Activated gamma-delta T cell treated with anti-CD3 and anti-CD28 coated beads, Interleukin-2, amount 50 U/mL, for 16 hours (primary cell): ENCODE data around the gene RFC1.
"Not testable (repeated sequence)": the region's sequence is repeated elsewhere in the genome, so short reads cannot be mapped to it uniquely, and the experiment has no call there.

ENCODE experiments used
- DNase-seq: peaks from one replicate; pipeline ENCODE4 v3.0.0-alpha.2; 2020; ENCODE audit warnings: low read depth

Gene RFC1

DNA sequence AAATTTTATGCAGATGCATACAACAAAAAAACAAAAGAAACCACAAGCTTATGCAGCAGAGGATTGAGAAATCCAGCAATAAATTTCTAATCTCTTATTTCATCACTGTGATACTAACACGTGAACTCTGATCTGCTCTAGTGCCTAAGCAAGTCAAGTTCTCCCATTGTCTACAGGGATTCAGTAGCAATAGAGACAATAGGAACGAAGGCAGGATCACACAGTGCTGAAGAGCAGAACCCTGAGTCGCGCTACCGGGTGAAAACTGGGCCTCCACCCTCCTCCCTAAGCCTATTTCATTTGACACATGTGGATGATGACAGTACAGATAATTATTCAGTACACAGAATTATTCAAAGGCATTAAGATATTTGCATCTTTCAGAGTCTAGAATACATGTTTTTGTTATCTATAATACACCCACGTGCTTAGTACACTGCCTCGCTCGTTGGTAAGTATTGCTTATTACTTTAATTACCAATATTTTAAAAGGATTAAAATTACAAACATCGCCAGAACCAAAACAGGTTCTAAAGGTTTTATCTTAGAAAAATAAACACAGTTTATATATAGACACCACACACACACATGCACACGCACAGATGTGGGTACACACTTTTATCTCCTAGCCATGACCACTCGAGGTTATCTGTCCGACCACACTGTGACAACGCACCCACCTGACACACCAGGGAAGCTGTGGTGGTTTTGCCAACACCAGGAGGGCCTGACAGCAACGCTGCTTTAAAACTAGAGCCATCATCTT lies 60.1 kb downstream of the RFC1 start:
- no peak for DNase-seq

DNA sequence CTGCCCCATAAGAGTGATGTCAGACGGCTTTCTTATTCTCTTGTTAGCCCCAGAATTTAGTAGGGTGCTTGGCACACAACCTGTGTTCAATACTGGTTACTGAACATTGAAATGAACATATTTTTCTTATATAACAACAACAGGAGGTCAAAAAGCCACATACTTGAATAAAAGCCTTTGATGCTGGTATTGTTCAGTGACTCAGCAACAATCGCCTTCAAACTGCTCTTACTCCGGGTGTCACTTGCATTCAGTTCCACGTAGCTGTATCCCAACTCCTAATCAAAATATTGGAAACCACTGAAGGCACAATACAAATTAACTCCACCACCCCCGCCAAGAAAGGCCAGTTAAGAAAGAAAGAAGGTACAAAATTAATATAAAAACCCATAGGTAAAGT lies 61.5 kb downstream of the RFC1 start:
- DNase-seq = no peak

DNA sequence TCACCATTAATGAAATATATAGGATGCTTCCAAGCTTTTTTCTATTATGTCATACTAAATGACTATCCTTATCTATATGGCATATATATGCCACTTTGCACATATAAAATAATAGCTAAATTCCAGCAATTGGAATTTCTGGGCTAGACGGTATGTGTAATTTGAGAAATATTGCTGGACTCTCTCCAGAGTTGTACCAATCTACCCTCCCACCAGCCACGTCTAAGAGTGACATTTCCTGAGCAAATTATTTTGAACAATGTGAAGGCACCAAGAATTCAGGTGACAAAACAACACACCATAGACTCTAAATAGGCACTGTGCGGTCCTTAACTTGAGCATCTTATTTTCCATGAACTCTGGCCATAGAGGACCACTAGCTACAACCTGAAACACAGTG lies 62.3 kb downstream of the RFC1 start:
- DNase-seq = no peak

DNA sequence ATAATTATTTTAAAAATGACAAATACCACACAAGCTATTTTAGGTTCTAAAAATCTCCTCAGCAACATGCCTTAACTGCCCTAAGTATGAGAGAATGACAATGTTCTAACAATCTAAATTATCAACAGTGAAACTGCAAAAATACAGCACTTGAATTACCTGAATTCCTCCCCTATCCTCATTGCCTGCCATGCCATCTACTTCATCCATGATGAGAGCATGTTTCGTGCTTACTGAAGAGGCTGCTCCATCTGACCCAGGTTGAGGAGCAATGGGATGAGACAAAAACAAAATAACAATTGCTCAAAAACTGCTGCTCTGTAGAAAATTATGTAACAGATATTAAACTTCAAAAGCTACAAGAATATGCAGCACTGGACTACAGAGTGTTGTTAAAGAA lies 63.3 kb downstream of the RFC1 start:
- no peak for DNase-seq

DNA sequence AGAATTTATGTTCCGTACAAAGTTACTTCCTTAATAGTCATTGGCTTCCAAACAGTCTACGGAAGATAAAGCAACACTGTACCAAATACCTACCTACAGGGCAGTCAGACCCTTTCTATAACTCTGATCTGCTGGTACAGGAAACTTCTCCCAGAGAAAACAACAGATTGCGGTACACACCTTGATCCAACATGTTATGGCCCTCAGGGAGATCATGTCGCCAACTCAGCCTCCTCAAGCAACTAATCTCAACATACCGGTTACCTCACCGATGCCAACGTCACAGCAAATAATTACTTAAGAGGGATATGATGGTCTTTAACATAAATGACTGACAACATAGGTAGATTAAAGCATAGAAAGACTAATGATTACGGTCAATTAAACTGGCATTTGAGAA lies 70.4 kb downstream of the RFC1 start:
- DNase-seq = no peak

DNA sequence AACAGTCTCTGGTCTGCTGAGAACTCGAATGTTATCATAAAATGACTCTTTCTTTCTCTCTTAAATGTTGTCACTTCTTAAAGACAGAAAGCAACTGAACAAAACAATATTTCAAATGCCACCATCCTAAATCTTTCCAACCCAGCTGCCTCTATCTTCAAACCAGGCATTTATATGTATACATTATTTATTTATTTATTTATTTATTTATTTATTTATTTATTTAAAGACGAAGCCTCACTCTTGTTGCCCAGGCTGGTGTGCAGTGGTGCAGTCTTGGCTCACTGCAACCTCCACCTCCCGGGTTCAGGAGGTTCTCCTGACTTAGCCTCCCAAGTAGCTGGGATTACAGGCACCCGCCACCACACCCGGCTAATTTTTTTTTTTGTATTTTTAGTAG lies 73.7 kb downstream of the RFC1 start:
- DNase-seq = not testable (repeated sequence)

DNA sequence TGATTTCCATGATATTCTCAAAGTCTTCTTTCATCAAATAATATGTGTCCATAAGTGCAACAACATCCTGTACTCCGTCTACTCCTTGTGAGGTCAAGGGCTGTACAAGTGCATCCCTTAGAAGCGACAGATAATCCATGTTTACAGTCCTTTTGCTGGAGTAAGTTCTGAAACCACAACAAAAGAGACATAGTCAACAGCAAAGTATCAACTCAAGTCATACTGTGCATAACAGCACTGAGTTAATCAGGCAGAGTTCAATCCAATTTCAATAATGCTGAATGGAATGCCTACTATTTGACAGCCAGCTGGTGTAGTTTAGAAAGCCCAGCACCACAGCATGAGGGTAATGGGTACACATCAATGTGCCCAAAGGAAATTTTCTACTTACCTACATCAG lies 74.5 kb downstream of the RFC1 start:
- DNase-seq = no peak

DNA sequence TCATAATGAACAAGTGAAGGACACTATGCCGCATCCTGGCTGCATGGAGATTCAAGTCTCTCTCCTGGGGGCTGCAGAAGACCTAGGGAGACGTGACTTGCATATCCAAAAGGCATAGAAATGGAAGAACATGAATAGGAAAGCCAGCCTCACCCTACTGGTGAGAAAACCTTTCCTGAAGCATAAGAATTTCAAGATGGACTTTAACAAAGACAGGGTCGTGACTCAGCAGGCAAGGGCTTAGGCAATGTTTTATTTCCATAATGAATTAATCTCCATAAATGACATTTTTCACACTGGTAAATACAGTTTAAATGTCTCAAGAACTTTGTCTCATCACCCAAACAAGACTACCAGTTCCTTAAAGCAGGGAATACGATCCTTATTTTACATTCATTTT lies 78.9 kb downstream of the RFC1 start:
- DNase-seq = no peak

DNA sequence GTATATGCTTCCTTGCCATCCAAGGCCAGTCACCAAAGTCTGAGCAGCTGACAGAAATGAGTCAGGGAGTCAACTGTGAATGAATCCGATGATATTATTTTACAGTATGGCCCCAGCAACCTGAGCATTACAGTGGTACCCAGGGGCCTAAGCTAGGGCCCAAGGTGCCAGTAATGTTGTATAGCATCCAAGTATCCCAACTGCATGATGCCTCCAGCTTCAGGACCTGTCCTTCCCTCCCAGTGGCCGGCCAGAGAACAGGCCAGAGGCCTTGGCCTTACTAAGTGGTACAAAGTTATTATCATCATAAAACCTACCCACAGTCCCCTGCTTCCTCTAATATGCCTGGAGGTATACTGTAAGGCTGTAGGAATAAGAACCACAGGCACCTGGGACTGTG lies 79.9 kb downstream of the RFC1 start:
- no peak for DNase-seq

DNA sequence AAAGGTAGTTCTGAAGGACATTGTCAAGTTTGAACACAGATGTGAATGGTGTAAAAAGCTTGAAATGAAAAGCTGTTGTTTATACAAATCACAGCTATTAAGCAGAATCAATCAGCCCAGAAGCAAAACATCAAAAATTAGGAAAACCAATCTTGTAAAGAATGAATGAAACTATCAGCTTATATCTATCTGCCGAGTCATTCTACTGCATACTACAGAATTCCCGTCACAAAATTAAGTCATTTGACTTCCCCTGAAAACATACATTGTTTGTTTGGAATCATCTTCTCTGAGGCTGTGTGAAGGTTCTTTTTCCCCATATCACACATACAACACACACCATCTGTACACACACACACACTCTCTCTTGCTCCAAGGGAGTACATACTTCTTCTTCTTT lies 80.3 kb downstream of the RFC1 start:
- no peak for DNase-seq

DNA sequence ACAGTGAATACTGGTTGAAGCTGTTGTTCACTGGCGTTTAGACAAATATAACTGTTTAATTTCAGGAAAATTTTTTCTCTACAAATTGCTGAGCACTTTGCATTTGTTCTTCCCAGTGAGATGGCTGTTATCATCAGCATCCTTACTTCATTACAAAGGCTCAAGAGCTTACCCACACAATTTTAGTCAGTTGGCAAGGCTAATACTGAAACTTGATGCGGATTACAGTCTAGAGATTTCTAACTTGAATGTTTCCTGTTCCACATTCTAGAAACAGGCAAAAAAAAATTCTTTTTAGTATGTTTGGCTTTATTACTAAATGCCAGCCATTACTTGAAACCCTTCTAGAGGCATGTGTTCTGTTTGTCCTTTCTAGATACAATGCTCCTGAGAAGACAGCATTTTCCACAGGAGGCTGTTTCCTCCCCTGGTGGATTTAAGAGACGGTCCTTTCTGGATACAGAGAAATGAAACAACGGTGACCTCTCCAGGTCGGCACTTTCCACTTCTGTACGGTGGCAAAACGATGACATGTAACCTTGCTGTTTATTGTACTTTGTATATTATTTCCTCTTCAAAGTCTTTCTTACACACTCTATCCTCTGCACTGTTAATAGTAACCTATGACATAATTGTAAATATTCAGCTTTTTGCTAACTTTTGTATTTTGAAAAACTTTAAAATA lies 80.9 kb downstream of the RFC1 start:
- DNase-seq = no peak

DNA sequence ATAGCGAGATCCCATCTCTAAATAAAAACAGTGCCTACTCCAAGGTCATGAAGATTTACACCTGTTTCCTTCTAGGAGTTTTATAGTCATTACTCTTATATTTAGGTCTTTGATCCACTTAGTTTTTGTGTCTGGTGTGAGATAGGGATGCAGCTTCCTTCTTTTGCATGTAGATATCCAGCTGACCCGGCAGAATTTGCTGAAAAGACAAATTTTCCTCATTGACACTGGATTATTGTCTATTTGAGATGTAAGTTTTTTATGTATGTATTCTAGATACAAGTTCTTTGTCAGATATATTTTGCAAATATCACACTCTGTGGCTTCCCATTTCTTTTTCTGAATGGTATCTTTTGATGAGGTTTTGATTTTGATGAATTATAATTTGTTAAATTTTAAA lies 85.4 kb downstream of the RFC1 start:
- no peak for DNase-seq

DNA sequence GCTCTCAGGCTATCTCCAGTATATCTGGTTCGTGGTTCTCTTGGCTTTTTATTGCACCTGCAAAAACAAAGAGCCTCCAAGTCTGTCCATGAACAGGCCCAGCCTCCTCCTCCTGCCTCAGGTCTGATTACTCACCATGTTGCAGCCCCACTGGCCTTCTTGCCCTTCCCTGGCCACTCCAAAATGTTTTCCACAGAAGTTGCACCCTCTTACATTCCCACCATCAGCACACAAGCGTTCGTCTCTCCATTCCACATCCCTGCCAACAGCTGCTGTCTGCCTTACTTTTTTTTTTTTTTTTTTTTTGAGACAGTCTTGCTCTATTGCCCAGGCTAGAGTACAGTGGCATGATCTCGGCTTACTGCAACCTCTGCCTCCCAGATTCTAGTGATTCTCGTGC lies 86.7 kb downstream of the RFC1 start:
- DNase-seq = no peak

DNA sequence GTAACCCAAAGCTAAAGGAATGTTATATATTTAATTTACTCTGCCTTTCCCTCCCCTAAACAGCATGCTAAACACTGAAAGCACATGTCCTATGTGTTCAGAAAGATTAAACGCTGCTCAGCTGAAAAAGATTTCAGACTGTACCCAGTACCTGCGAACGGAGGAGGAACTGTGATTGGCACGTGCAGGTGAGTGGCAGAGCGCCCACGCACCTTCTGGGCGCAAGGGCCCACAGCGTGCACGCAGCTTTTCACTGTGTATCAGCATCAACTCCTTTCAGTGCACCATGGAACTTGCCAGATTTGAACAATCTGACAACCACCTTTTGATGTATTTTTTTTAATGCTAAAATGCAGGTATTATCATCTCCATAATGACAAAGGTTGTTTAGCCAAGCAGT lies 87.7 kb downstream of the RFC1 start:
- DNase-seq = no peak

DNA sequence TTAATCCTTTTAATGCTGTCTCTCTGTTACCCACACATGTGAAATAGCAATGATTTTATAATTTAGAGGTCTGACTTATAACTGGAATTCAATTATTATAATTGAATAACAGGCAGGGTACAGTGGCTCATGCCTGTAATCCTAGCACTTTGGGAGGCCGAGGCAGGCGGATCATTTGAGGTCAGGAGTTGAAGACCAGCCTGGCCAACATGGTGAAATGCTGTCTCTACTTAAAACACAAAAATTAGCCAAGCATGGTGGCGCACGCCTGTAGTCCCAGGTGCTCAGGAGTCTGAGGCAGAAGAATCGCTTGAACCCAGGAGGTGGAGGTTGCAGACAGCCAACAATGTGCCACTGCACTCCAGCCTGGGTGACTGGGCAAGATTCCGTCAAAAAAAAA lies 88.5 kb downstream of the RFC1 start:
- not testable (repeated sequence) for DNase-seq

DNA sequence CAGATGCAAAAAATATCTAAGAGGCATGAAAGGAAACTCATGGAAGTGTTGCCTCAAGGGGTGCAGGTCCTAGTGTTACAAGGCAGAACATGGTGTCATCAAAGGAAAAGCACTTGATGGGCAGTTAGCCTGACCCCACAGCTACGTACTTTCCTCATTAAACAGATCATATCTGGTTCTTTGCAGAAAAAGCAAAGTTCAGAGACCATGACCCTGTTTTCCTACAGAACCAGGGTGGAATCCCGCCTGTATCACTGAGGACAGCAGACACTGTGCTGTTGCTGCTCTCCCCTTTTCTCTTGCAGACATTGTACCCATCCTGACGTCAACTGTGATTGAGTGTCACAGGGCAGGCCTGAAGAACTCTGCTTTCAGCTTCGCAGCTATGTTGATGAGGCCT lies 91.7 kb downstream of the RFC1 start:
- no peak for DNase-seq

DNA sequence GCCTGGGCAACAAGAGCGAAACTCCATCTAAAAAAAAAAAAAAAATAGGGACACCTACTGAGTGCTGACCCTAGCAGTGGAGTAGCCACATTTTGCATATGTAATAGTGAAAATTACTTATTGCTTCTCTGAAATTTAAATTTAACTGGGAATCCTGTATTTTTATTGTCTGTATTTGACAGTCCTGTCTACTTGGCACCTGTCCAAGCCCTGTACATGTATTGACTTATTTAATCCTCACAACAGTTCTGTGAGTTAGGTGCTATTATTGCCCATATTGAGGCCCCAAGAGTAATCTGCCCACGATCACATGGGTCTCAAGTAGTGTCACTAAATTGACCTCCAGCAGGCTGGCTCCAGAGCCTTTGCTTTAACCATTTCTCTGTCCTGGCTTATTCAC lies 102.3 kb downstream of the RFC1 start:
- DNase-seq = no peak

DNA sequence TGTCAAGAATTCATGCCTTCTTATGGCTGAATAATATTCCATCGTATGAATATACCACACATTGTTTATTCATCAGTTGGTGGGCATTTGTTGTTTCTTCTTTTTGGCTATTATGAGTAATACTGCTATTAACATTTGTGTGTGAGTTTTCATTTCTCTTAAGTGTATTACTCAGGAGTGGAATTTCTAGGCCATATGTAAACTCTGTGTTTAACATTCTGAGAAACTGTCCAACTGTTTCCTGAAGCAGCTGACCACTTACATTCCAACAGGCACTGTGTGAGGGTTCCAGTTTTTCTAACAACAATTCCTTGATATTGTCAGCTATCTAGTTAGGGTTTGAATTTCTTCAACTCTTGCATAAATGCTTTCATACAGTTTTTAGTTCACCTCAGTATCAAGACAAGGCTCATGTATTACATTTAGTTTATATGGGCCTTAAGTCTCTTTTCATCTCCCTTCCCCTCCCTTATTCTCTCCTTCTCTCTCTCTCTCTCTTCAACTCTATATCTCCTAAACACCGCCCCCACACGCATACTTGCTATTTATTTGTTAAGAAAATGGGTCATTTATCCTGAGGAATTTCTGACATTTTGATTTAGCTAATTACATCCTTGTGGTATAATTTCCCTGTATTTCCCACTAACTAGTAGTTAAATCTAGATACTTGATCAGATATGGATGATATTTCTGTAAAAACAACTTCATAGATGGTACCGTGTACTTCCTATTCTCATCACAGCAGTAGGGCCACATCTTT lies 106.4 kb downstream of the RFC1 start:
- no peak for DNase-seq

DNA sequence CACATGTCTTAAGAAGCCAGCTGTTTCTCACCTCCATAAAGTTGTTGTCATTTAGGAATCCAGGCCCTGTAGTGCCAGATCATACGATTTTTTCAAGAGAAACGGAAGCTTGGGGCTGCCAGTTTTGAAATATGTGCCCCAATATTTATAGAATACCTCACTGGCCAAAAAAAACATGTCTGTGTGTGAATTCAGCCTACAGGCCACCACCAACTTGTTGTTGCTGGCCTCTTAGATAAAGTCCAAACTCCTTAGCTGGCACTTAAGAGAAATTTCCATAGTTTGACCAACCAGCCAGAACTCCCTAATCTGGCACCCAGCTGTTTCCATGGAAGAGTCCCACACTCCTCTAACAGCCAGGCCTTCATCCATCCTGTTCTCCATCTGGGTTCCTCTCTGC lies 109.7 kb downstream of the RFC1 start:
- DNase-seq = no peak

DNA sequence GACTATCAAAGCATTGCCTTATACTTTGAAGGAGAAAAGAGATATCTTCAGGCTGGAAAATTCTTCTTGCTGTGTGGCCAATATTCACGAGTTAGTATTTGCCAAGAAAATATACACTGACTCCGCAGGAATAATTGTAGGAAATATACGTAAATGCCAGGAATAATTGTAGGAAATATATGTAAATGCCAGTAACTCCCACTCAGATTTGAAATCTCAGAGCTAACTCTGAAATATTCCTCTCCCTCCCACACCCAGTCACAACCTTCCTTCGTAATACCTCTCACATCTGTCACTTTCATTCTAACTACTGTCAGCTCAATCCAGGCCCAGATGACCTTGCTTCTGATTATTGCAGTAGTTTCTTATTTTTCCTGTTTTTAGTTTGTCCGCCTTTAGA lies 110.3 kb downstream of the RFC1 start:
- DNase-seq = no peak

DNA sequence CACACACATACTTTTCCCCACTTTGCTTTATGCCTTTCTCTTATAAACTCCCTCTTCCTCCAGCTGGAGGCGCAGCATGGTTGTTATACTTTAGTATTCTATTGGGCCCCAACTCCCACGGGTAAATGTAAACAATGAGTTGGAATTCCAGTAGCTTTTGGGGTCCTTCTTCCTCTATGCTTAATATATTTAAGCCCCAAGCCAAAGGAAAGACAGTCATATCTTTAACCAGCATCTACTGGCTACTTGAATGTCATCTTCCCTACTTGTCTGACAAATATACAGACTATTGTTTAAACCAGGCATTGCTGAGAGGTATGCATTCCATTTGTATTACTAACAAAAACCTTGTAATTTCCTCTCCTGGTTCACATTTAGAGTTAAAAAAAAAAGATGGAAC lies 110.9 kb downstream of the RFC1 start:
- DNase-seq = no peak

DNA sequence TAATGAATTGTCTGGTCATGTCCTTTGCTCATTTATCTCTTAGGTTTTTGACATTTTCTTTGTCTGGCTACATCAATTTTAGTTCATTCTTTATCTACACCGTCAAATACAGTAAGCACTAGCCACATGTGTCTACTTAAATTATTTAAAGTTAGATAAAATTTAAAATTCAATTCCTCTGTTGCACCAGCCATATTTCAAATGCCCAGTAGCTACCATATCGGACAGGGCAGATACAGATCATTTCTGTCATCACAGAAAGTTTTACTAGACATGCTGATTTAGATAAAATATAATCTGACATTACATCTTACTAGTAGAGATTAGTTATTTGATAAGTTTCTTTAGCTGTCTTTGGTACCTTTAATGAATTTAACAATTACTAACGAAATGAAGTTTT lies 122.7 kb downstream of the RFC1 start:
- DNase-seq = no peak
